Measurements from ENCODE around the gene COG2.
"Not testable (repeated sequence)": the region's sequence is repeated elsewhere in the genome, so short reads cannot be mapped to it uniquely, and the experiment has no call there.

The COG2 gene

GRCh38 chr1:230642263-230642959 is at the start of gene COG2:
TSS of gene COG2 (plus strand) at chr1:230642481. CDS start at chr1:230642607, 126 bp downstream.
- peak; percentile 94 for DNase-seq

DNA sequence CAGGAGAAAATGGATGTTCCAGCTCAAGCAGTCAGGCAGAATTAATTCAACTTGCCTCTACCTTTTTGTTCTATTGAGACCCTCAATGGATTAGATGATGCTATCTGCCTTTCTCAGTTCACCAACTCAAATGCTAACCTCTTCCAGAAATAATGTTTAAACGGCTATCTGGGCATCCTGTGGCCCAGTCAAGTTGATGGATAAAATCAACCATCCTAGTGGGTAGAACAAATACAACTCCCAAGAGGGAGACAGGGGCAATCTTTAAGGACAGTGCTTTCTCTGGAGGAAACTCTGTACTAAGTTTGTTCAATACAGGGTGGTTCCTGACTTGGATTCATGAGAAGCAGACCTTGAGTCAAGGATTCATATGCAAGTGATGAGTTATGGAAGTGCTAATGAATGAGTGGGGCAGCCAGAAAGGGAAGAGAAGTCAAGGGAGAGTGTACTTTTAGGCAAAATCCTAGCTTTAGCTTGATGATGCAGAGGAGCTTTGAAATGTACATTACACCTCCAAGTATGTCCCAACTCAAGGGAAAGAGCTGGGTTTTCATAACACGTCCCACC is 49.4 kb upstream of the COG2 start:
- no peak for DNase-seq

GRCh38 chr1:230594214-230594773 is 48.0 kb upstream of the COG2 start:
- no peak for DNase-seq

DNA sequence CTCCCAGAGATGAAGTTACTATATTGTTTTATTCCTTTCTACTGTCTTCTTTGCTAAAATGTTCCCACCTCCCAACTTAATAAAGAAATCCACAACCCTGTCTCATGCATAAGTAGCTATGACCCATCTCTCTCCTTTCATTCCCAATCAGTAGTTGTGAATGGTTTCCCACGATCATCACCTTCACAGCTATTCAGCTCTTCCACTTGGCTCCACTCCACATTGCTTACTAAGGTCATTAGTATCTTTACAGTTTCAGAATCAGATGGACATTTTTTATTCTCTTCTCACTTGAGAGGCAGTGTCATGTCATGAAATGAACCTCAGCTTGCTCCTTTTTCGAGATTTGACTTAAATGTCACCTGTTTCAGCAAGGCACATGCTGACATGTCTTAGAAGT is 47.1 kb upstream of the COG2 start:
- DNase-seq: no peak

- DNase-seq: no peak
Measured at GRCh38 chr1:230596306-230596705, 46.0 kb upstream of the COG2 start.

DNA sequence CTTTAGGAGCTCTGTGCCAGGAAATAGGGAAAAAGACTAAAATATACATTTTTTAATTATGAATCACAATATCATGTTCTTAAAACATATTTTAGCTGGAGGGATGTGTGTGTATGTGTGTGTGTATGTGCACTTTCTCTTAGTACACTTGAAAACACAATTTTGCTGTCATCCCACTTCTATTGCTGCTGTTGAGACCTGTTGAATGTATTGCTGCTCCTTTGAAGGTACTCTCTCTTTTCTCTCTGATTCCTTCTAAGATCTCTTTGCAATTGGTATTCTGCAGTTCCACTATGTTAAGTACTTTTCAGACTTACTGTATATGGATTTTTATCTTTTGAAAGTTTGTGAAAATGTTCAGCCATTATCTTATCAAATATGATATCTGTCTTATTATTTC is 43.5 kb upstream of the COG2 start:
- no peak for DNase-seq

GRCh38 chr1:230599926-230600656 is 42.2 kb upstream of the COG2 start:
- DNase-seq: no peak

DNA sequence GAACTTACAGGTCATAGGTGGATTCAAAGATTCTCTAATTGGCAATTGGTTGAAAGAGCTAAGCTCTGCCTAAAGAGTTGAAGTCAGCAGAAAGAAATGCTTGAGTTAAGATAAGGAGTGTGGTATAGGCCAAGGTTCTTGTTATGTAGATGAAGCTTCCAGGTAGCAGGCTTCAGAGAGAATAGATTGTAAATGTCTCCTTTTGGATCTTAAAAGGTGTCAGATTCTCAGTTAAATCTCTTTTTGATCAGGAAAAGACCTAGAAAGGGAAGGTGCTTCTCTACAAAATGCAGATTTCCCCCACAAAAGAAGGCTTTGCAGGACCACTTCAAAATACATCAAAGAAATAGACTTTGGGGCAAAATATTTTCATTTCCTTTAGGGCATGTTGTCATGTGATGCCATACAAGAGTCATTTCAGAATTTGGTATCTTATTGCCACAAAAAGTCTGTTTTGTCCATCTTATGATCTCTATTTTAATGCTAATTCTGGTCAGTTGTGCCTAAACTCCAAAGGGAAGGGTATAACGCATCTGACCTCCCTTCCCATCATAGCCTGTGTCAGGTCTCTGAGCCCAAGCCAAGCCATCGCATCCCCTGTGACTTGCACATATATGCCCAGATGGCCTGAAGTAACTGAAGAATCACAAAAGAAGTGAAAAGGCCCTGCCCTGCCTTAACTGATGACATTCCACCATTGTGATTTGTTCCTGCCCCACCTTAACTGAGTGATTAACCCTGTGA is 41.5 kb upstream of the COG2 start:
- DNase-seq: not testable (repeated sequence)

GRCh38 chr1:230609208-230609607 is 33.1 kb upstream of the COG2 start:
- no peak for DNase-seq

DNA sequence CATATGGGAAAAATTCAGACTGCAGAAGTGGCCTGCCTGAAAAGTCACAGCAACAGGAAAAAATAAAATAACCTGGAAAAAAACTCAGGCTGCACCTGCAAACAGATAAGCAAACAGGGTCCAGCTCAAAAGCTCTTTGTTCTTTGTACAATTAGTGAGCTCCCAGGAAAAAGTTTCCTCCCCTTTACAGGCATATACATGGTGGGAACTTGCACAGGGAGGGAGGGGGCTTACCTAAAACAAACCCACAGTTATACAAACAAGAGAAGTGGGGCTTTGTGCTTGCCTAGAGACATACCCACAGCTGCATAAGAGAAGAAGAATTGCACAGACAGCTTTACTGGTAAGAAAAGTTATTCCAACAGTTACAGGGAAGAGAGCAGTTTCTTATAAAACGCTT is 31.7 kb upstream of the COG2 start:
- DNase-seq: no peak

GRCh38 chr1:230611128-230611877 is 31.0 kb upstream of the COG2 start:
- DNase-seq: no peak

DNA sequence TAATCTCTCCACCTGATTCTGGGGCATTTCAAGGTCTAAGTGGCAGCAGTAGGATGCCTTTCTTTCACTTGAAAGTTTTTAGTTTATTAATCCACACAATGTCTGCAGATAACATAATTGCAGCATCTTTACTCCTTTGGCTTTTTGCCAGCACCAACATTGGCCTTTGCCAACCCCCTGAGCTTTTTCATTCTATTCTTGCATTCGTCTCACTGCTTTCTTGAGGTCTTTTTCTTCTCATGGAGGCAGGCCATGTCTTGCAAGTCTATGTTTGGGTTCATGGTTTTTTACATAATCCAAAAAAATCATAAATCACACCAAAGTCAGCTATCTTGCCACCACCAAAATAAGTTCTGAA is 30.4 kb upstream of the COG2 start:
- DNase-seq: no peak

DNA sequence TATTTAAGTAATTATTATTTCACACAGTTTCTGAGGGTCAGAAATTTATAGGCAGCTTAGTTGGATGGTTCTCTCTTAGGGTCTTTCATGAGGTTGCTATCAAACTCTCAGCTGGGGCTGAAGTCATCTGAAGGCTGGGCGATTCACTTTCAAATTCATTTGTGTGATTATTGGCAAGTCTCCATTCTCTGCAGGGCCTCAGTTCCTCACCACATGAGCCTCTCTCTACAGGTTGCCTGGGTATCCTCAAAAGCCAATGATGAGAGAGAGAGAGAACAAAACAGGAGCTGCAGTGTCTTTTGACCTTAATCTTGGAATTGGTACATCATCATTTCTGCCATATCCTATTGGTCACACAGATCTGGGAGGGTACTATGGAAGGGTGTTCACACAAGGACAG is 29.6 kb upstream of the COG2 start:
- no peak for DNase-seq

GRCh38 chr1:230614121-230614520 is 28.2 kb upstream of the COG2 start:
- DNase-seq: no peak

DNA sequence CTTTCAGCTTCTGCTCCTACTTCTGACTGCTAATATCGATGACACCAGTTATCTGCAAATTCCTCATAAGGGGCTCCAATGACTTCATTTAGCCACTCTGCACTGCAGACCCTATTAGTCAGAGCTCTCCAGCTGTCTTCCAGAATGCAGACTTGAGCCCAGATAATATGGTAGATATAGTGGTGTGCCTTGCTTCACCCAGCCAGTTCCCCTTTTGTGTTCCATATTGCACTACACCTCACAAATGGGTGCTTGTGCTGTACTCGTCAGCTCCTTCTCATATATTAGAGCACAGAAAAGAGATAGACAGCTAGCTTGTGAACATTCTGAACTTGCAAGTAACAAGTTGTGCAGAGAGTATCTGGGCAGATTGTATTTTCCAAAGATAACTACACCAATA is 23.7 kb upstream of the COG2 start:
- no peak for DNase-seq

DNA sequence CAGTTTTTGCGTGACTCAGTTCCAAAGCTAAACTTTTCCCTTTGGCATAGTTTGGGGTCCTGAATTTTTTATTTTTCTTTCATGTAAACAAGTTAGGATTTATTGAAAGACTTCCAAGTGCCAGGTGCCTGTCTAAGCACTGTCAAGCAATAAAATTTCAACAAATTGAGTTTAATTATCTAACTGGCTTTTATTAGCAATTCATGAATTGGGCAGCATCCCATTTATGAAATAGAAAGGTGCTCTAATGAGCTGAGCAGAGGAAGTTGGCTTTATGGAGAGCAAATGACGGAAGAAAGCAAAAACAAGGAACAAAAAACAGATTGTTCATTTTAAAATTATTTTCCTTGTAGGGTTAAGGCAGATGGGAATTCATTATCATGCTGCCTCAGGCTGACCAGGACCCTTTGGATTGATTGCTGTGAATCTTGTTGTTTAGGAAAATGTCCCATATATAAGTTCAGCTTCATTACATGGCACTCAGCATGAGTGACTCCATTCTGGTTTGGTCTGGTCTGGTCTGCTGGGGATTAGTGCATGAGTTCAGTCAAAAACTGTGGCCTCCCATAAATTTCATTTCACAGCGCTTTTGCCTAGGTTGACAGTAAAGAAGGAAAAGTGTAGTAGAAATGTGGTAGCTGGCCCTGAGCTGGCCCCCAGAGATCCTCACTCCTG is 21.5 kb upstream of the COG2 start:
- no peak for DNase-seq

DNA sequence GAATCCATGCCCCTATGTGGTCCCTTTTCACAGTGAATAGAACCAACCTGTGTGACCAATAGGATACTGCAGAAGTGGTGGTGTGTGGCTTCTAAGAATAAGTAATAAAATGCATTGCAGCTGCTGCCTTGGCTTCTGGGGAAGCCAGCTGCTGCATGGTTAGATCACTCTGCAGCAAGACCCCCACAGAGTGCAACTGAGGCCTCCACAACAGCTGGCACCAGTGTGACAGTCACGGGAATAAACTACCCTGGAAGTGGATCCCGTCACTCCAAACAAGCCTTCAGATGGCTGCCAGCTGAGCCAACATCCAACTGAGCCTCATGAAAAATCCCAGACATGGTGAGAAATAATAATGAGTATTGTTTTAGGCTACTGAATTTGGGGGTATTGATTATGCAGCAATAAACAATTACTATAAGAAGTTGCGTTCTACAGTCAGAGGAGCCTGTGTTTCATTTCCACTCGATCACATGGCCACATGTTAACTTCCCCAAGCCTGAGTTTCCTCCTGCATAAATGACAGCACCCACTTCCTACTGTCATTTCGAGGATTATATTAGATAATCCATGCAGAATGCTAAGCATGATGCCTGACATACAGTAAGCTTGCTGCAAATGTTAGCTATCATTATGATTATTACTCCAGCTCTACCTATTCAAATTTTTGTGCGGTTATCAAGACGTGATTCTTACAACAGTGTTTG is 20.8 kb upstream of the COG2 start:
- no peak for DNase-seq

- no peak for DNase-seq
Measured at GRCh38 chr1:230622151-230622550, 20.1 kb upstream of the COG2 start.

GRCh38 chr1:230624097-230624713 is 18.1 kb upstream of the COG2 start:
- no peak for DNase-seq

DNA sequence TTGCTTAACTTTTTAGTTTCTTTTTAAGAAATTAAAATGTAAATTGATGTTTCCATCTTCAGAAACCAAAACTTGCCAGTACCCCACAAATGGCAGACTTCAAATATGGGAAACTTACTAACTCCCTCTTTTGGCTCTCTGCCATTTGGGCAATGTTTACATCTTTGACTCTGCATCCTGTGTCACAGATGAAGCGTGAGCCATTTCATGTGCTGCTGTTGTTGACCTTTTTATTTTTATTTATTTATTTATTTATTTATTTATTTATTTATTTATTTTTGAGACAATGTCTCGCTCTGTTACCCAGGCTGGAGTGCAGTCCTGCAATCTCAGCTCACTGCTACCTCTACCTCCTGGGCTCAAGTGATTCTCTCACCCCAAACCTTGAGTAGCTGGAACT is 16.0 kb upstream of the COG2 start:
- no peak for DNase-seq

DNA sequence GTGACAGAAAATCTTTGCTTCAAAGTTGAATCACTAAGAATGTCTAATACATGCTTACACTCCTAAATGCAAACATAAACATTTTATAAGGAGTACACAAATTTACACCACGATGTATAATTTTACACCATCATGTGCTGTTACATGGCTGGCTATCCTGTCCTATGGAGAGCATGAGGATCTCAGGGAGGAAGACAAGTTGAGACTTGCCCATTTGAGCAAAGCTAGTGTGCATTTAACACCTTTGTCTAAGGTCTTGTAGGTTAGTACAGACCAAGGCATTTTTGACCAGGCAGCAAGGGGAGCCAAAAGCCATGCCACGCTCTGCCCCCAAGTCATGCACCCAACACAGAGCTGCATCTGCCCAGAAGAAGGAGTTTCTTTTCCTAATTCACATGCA is 14.5 kb upstream of the COG2 start:
- DNase-seq: no peak

Measured in stimulated activated CD4-positive, alpha-beta T cell treated with anti-CD3 and anti-CD28 coated beads, Interleukin-1b, Interleukin-23, amount 100 ng/mL, for 48 hours (primary cell).